ENCODE results near the gene CDADC1. TPM values are rescaled to one million over a fixed set of nuclear protein-coding genes. Genes with fewer than 3 reads are reported as not detected.

CDADC1 gene
- total and polyA plus RNA-seq, 10 of the 15 experiments (the other 5 are each of a cell fraction or from before 2014, with no cell fraction given): 2.6 to 7.3 (median 5.2) TPM

DNA sequence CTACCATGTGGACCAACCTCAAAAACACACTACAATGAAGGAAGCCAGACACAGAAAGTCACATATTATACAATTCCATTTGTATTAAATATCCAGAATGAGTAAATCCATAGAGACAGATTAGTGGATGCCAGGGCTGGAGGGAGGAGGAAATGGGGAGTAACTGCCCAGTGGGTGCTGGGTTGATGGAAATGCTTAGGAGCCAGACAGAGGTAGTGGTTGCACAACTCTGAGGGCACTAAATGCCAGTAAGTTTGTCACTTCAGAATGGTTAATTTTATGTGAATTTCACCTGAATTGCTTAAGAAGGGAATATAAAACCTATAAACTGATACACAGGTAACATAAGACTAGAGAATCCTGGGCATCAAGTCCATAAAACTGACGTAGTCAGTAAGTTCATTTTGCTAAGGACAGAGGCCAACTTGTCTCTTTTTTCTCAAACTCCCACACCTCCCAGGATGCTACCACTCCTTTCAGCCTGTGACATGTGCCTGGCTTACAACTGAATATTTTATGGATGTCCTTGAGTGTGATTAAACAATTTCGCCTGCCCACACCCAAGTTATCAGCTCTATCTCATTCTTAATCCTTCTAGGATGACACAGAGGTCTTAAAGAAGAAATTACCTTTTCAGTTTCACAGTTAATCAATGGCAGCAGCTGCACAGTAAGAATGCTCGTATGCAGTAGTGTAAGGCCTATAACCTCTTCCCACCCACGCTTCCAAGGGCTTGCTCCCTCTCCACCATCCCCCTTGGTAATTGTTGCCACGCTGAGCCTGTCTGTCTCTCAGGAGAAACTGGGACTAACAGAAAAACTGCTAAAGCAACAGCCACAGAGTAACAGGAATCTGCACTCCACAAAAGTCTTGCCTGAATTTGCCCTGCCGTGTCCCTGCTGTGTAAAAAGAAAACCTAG lies 33.5 kb upstream of the CDADC1 start:
- no peaks in the 10 kb centered on the region for H3K36me3 ChIP-seq (ENCODE audit: control insufficient read depth in 2 of 2, insufficient read depth in 2 of 2, low read length in 1 of 2)
- peaks cover 4% of the 10 kb centered on the region for H3K4me1 ChIP-seq (ENCODE audit: control insufficient read depth, insufficient read depth, low read length)
- peak; percentile 62 for FAIRE-seq
- H3K27ac ChIP-seq (ENCODE audit: control insufficient read depth, insufficient read depth): no peak overlapping the region
- ChIA-PET RAD21 (ENCODE audit: unreplicated experiment) (interaction anchor here (0.6 to 1.4 kb wide), 2 partner anchors 34 to 723 kb away, joined by 3 to 5 read pairs; partner anchors contain the start of gene CDADC1), CTCF (interaction anchor here (0.6 to 1.1 kb wide), 2 partner anchors 21 to 66 kb away, joined by 4 to 7 read pairs; no protein-coding TSS in a partner anchor), SMC1A (ENCODE audit: uncharacterized antibody, unreplicated experiment) (interaction anchor here (0.7 to 1.3 kb wide), 4 partner anchors 8 to 33 kb away, joined by 3 to 5 read pairs (median 4); partner anchors contain the start of gene CDADC1), POLR2A (no interaction called here)
- H4K20me1 ChIP-seq (ENCODE audit: control insufficient read depth, insufficient read depth): no peaks in the 10 kb centered on the region
- whole genome bisulfite sequencing (ENCODE audit: insufficient coverage, insufficient replicate concordance, low lambda C conversion rate, missing lambda C conversion rate): 51% methylated on average over 6 of the region's 6 CpGs
- H3K9me3 ChIP-seq (replicated peaks; ENCODE audit: control insufficient read depth, insufficient read depth, low read length): peaks cover 2% of the 10 kb centered on the region; the same call in 1 of the 3 replicates
- no peak overlapping the region for H3K4me3 ChIP-seq
- TF ChIP-seq SREBF1 (IDR thresholded peaks at IDR 0.05; ENCODE audit: low read length) (no peak), PKNOX1 (IDR thresholded peaks at IDR 0.05) (no peak), E4F1 (IDR thresholded peaks at IDR 0.05; ENCODE audit: borderline replicate concordance, partially characterized antibody) (no peak), EGR1 (IDR thresholded peaks at IDR 0.05; ENCODE audit: borderline replicate concordance in 1 of 2, low read depth in 2 of 2, low read length in 2 of 2) (no peak), STAT3 (IDR thresholded peaks at IDR 0.05; ENCODE audit: low read depth, low read length) (no peak), NRF1 (conservative IDR thresholded peaks at IDR 0.05; ENCODE audit: low read depth, low read length) (no peak), EED (IDR thresholded peaks at IDR 0.05; ENCODE audit: low read depth) (no peak), USF2 (IDR thresholded peaks at IDR 0.05; ENCODE audit: borderline replicate concordance, low read depth, low read length) (no peak), YBX1 (IDR thresholded peaks at IDR 0.05) (no peak), IKZF2 (IDR thresholded peaks at IDR 0.05) (no peak), STAT1 (conservative IDR thresholded peaks at IDR 0.05) (no peak), ZNF384 (IDR thresholded peaks at IDR 0.05; ENCODE audit: borderline replicate concordance, low read depth, low read length) (no peak), RELB (IDR thresholded peaks at IDR 0.05; ENCODE audit: low read depth) (no peak), SP1 (IDR thresholded peaks at IDR 0.05; ENCODE audit: low read depth, low read length) (no peak)
- H3K4me2 ChIP-seq (ENCODE audit: control insufficient read depth, insufficient read depth): no peak overlapping the region
- no TSS peak for BruUV-seq (replicated peaks)
- intact Hi-C loops (cut with micrococcal nuclease; ENCODE audit: unreplicated experiment): no loop called here
- no peak overlapping the region for H2AFZ ChIP-seq (ENCODE audit: control insufficient read depth, low read depth, low read length)
- in situ Hi-C loops (cut with MboI): no loop called here
- no peaks in the 10 kb centered on the region for H3K27me3 ChIP-seq (replicated peaks in 1 of 2; ENCODE audit: control insufficient read depth in 2 of 2, insufficient read depth in 2 of 2, low read length in 1 of 2)
- DNase-seq (ENCODE audit: low read depth, low spot score): no peak
- ATAC-seq: no peak; the same call in 2 of the 3 replicates
- H3K79me2 ChIP-seq (ENCODE audit: control insufficient read depth, insufficient read depth, low read length): no peaks in the 10 kb centered on the region
- H3K9ac ChIP-seq (ENCODE audit: control insufficient read depth, insufficient read depth, low read length): no peak overlapping the region

Data from GM12878 (cell line).